IMR-90 (cell line): ENCODE measurements around the gene FCMR.

Experiments
- CEBPB ChIP-seq: IDR thresholded peaks from 2 replicates; pipeline ENCODE4 v1.6.1; 2012; ENCODE audit warnings: low read depth, low read length, improper control_type of control experiment
- MAFK ChIP-seq: IDR thresholded peaks from 2 replicates; pipeline ENCODE4 v1.6.1; 2012; ENCODE audit warnings: low read depth, low read length, improper control_type of control experiment
- MXI1 ChIP-seq: IDR thresholded peaks from 2 replicates; pipeline ENCODE4 v1.6.1; 2012; ENCODE audit warnings: low read depth, mild to moderate bottlenecking, low read length, moderate library complexity, borderline replicate concordance
- POLR2A ChIP-seq: IDR thresholded peaks from 2 replicates; pipeline ENCODE4 v1.6.1; 2012; ENCODE audit warnings: mild to moderate bottlenecking, low read depth, low read length

GRCh38 chr1:206883160-206883559 lies 38.6 kb downstream of the FCMR start:
- TF ChIP-seq MXI1 (no peak), CEBPB (0 out of 2 replicates have a peak, but pooled peaks have one; percentile 20), MAFK (no peak), POLR2A (no peak)
